Hematopoietic multipotent progenitor cell treated with erythropoietin and hydrocortisone succinate and interleukin-3 and kit ligand, for 8 days (in vitro differentiated cells): Measurements from ENCODE around the gene KRTAP10-1.

Experiments
- DNase-seq: peaks from one replicate; pipeline ENCODE4 v3.0.0-alpha.2; 2015

Gene KRTAP10-1

GRCh38 chr21:44500111-44500510, 39.9 kb downstream of the KRTAP10-1 start:
- DNase-seq, result no peak

- no peak for DNase-seq
Measured at GRCh38 chr21:44499631-44500030, 40.4 kb downstream of the KRTAP10-1 start.

DNA sequence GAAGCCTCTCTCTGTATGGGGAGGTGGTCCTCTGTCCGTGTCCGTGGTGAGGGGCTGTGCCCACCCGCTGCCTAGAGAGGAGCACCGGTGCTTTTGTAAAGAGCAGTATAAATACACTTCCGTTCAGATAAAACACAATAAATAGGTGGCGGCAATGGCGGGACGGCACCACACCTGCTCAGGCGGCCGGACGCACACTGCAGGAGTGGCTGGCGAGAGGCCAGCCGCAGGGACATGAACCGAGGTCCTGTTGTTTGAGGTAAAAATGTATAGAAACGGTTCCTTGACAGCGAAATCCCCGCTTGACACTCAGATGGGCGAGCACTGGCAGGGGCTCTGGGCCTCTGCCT, 40.8 kb downstream of the KRTAP10-1 start:
- no peak for DNase-seq

GRCh38 chr21:44498280-44499210, 41.5 kb downstream of the KRTAP10-1 start:
- no peak for DNase-seq

DNA sequence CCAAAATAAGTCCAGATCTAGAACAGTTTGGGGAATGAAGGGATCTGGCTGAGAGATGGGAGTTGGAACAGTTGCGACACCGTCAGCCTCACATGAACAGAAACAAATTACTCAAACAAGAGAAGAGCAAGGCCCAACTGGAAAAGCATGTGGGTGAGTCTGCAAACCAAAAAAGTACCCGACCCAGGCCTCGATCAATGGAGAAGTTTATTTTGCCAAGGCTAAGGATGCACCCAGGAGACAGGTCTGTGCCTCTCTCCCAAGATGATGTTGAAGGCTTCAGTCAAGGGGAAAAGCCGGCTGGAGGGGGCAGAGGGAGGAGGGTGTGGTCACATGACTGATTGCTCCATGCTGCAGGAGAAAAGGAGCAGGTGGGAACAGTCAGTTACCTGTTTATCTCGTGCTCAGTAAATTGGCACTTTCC, 42.3 kb downstream of the KRTAP10-1 start:
- DNase-seq, result no peak

DNA sequence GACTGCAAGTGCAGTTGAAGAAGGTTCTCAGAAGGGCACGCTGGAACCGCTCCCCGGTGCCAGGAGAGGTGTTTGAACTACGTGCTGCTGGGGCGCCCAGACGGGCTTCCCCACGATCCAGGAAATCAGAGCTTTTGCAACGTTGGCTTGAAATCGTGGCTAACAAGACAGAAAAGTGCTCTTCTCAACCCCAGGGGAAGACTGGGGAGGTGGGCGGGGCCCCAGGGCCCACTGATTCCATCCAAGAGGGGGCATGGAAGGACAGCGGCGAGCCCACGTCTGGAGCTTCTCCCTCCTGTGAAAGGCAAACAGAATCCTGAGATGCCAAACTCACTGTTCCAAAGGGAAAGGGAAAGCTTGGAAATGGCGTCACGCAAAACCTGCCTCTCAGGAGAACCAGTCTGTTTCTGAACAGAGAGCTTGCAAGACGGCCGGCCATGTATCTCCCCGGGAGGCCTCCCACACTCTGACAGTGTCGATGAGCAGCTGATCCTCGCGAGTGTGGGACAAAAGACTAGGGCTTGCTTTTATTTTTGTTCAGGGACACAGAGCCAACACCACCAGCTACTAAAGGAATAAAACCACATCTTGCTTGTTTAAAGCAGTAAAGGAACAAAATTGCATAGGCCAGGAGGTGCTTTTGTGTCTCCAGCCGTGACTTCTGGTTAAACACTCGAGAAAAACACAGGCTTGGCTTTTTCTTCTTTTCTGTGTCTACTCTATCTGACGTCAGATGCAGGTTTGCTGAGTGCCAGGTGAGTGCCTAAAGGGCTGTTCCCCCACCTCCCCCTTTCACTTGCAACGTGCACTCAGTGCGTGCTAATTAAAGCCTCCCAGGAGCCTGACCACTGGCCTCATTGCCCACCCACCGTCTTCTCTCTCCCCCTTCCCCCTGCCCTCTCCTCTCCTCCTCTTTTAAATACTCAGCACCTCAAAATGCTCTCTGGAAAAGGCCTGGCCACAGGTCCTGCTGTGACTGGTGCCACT, 43.1 kb downstream of the KRTAP10-1 start:
- no peak for DNase-seq

DNA sequence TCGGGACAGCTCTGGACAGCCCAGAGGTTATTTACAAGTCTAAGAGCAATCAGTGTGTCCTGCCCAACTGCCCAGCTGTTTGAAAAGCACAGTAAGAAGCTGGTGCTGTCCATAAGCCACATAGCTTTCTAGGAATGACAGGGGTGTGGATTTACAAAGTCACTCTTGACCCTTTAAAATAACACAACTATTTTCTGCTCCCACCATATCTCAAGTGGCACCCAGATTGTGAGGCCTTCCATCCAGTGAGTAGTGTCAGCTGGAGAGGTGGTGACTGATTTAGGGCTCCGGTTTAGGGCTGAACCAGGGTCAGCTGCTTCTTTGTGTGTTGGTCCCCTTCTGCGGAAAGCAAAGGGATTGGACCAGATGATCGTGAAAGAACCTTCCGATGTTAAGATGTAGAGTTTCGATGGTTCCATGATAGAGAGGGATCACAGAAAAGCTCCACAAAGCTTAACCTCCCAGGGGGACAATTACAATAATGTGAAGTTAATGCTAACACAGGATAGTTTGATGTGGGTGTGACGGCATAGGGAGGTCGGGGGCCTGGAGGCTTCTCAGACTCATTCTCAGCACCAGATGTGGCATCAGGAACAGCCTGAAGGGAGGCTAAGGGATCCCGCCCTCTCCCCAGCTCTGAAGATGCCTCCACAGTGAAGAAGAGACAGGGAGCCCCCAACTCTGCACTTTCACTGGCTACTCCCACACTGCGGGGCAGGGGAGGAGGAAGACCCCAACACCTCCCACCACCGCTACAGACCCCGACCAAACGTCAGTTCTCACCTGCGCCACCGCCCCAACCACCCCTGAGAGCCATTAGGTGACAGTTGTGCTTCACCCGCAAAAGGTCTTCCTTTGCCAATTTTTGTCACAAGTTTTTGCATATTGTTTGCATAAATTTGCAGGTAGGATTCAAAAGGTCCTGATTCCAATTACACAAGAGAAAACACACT, 44.1 kb downstream of the KRTAP10-1 start:
- DNase-seq, result no peak

- no peak for DNase-seq
Measured at GRCh38 chr21:44494956-44495355, 45.0 kb downstream of the KRTAP10-1 start.

DNA sequence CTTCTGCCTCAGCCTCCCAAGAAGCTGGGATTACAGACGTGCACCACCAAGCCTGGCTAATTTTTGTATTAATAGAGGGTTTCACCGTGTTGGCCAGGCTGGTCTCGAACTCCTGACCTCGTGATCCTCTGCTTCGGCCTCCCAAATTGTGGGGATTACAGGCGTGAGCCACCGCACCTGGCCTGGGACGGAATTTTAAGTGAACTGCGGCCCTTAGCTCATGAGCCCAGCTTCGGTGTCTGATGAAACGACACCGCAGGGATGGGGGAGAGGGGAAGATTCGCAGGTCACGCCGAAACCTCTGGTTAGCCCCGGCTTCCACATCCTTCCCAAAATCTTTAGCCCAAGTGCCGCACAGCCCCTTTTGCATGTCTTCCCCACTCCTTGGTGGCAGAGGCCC, 45.6 kb downstream of the KRTAP10-1 start:
- no peak for DNase-seq

GRCh38 chr21:44492567-44493385, 47.2 kb downstream of the KRTAP10-1 start:
- DNase-seq, result no peak

- DNase-seq, result no peak
Measured at GRCh38 chr21:44490816-44491215, 49.2 kb downstream of the KRTAP10-1 start.

- no peak for DNase-seq
Measured at GRCh38 chr21:44490405-44490804, 49.6 kb downstream of the KRTAP10-1 start.

- DNase-seq, result no peak
Measured at GRCh38 chr21:44489962-44490361, 50.0 kb downstream of the KRTAP10-1 start.
